ENCODE data around the gene RAB20.
"Not testable (repeated sequence)": the region's sequence is repeated elsewhere in the genome, so short reads cannot be mapped to it uniquely, and the experiment has no call there.

The RAB20 gene

GRCh38 chr13:110554227-110554836, 7.2 kb downstream of the RAB20 start:
- FAIRE-seq = no peak

GRCh38 chr13:110553417-110553816, 8.1 kb downstream of the RAB20 start:
- FAIRE-seq = no peak

- FAIRE-seq = no peak
These were observed 8.8 kb downstream of the RAB20 start for GRCh38 chr13:110552767-110553166.

- no peak for FAIRE-seq
These were observed 10.2 kb downstream of the RAB20 start for GRCh38 chr13:110551284-110551683.

- no peak for FAIRE-seq
These were observed 11.7 kb downstream of the RAB20 start for GRCh38 chr13:110549795-110550160.

GRCh38 chr13:110548891-110549794, 12.4 kb downstream of the RAB20 start:
- FAIRE-seq = no peak

- FAIRE-seq = no peak
These were observed 14.6 kb downstream of the RAB20 start for GRCh38 chr13:110546926-110547325.

- FAIRE-seq = no peak
These were observed 15.1 kb downstream of the RAB20 start for GRCh38 chr13:110546378-110546777.

GRCh38 chr13:110542169-110542796, 19.2 kb downstream of the RAB20 start:
- no peak for FAIRE-seq

GRCh38 chr13:110541526-110541920, 20.0 kb downstream of the RAB20 start:
- no peak for FAIRE-seq

- no peak for FAIRE-seq
These were observed 20.5 kb downstream of the RAB20 start for GRCh38 chr13:110540871-110541525.

- no peak for FAIRE-seq
These were observed 21.6 kb downstream of the RAB20 start for GRCh38 chr13:110539894-110540293.

- no peak for FAIRE-seq
These were observed 22.9 kb downstream of the RAB20 start for GRCh38 chr13:110538632-110539031.

GRCh38 chr13:110536006-110536693, 25.4 kb downstream of the RAB20 start:
- FAIRE-seq = no peak

GRCh38 chr13:110535526-110535925, 26.0 kb downstream of the RAB20 start:
- FAIRE-seq = no peak

- no peak for FAIRE-seq
These were observed 27.5 kb downstream of the RAB20 start for GRCh38 chr13:110533771-110534670.

- not testable (repeated sequence) for FAIRE-seq
These were observed 29.3 kb downstream of the RAB20 start for GRCh38 chr13:110532258-110532657.

- no peak for FAIRE-seq
These were observed 29.8 kb downstream of the RAB20 start for GRCh38 chr13:110531671-110532083.

GRCh38 chr13:110531100-110531499, 30.4 kb downstream of the RAB20 start:
- no peak for FAIRE-seq

GRCh38 chr13:110529522-110530311, 31.8 kb downstream of the RAB20 start:
- FAIRE-seq = no peak

- no peak for FAIRE-seq
These were observed 32.6 kb downstream of the RAB20 start for GRCh38 chr13:110528911-110529310.

Measured in A204.1 (cell line).